Adrenal gland (tissue), 12 donors: ENCODE data around the gene TMEM107. TPM values are rescaled to one million over a fixed set of nuclear protein-coding genes. Genes with fewer than 3 reads are reported as not detected.

Experiments used
- DNase-seq, 7 donors: peaks; one replicate each; pipeline ENCODE4 v3.0.0-alpha.2; 2019 to 2020
- H3K27ac ChIP-seq, 5 donors: fragments of 200-600 bp; sonication (generic) in 4 of 5; 1 replicate in 3 of 5; 2 replicates in 2 of 5; pipeline versions ENCODE4 v1.5.1 to v1.8.0; 2016 to 2020; ENCODE audit warnings: mild to moderate bottlenecking in 1 of 5
- H3K27me3 ChIP-seq: fragments of 200-600 bp; 2 replicates; pipeline ENCODE4 v1.8.0; 2021
- H3K36me3 ChIP-seq, 2 donors: fragments of 200-600 bp; replicated peaks in 1 of 2; 1 replicate in 1 of 2; 2 replicates in 1 of 2; pipeline versions ENCODE4 v1.5.1 to v1.8.0; 2018 to 2022
- H3K4me1 ChIP-seq, 2 donors: fragments of 200-600 bp; replicated peaks in 1 of 2; 1 replicate in 1 of 2; 2 replicates in 1 of 2; pipeline versions ENCODE4 v1.5.1 to v1.8.0; 2018 to 2021
- H3K4me3 ChIP-seq, 4 donors: fragments of 200-600 bp; sonication (generic) in 3 of 4; one replicate each; pipeline ENCODE4 v1.5.1; 2016 to 2018
- H3K9me3 ChIP-seq, 3 donors: fragments of 200-600 bp; sonication (generic) in 1 of 3; replicated peaks in 1 of 3; 1 replicate in 2 of 3; 2 replicates in 1 of 3; pipeline versions ENCODE4 v1.5.1 to v1.8.0; 2016 to 2021
- CTCF ChIP-seq, 6 experiments: fragments of 450-650 bp in 4 of 6; fragments of 200-600 bp in 2 of 6; sonication (generic) in 1 of 6; IDR thresholded peaks; 1 replicate in 5 of 6; 2 replicates in 1 of 6; pipeline versions ENCODE4 v1.5.1 to v1.8.0; 2016 to 2021; ENCODE audit warnings: antibody characterized with exemption in 6 of 6, mild to moderate bottlenecking in 2 of 6, moderate library complexity in 1 of 6
- POLR2A ChIP-seq, 2 donors: fragments of 450-650 bp; IDR thresholded peaks; one replicate each; pipeline ENCODE4 v1.6.1; 2017; ENCODE audit warnings: antibody characterized with exemption in 2 of 2, mild to moderate bottlenecking in 2 of 2, moderate library complexity in 1 of 2
- WGBS, 4 donors: extraction: QIAGEN DNeasy Blood & Tissue Kit in 2 of 4; methylation state at CpG; one replicate each; pipeline versions ENCODE4 v1.1.5 to v1.1.7; 2013 to 2017; 5-methylcytosine and 5-hydroxymethylcytosine counted together
- intact Hi-C, 2 donors: fragments of 100-400 bp; cut with DNase I; formaldehyde crosslinking; loops; one replicate each; pipeline versions ENCODE4 v1.14.1 to v1.15.0; 2022 to 2023
- polyA plus RNA-seq, 3 donors: library from polyadenylated mRNA; stranded (reverse); fragments of 200-250 nt in 2 of 3; fragments of 350-450 nt in 1 of 3; fragmentation: Illumina TruSeq in 1 of 3; extraction: RNeasy Lipid Tissue Mini Kit (QIAGEN cat#74804) in 1 of 3; gene quantifications; one replicate each; pipeline ENCODE4 v1.2.3, GENCODE V29; 2013 to 2014
- total RNA-seq, 9 donors: library from RNA; depleted of rRNA in 4 of 9; stranded (reverse); fragments of >200 nt in 4 of 9; fragments of 120-200 nt in 1 of 9; fragmentation: NEBNext Ultra II Directional in 1 of 9; extraction: Animal tissue kit (Norgen Biotek cat#: 25700) in 1 of 9; gene quantifications; one replicate each; pipeline versions ENCODE4 v1.1.0 to v1.2.4, GENCODE V29; 2013 to 2023
- donor health status: healthy with polysubstance abuse.
- donor health status: Bipolar disorder and iron deficiency.
- donor health status: DM: yes; HTN: yes; CAD: no.
- donor health status: DM: no; HTN: no; CAD: no.
- donor health status: DM: no; HTN: no; CAD: no.
- donor health status: DM: yes; HTN: yes; CAD: no.

Gene TMEM107
- total and polyA plus RNA-seq, 12 donors: 6.2 to 33.6 (median 18.4) TPM

DNA sequence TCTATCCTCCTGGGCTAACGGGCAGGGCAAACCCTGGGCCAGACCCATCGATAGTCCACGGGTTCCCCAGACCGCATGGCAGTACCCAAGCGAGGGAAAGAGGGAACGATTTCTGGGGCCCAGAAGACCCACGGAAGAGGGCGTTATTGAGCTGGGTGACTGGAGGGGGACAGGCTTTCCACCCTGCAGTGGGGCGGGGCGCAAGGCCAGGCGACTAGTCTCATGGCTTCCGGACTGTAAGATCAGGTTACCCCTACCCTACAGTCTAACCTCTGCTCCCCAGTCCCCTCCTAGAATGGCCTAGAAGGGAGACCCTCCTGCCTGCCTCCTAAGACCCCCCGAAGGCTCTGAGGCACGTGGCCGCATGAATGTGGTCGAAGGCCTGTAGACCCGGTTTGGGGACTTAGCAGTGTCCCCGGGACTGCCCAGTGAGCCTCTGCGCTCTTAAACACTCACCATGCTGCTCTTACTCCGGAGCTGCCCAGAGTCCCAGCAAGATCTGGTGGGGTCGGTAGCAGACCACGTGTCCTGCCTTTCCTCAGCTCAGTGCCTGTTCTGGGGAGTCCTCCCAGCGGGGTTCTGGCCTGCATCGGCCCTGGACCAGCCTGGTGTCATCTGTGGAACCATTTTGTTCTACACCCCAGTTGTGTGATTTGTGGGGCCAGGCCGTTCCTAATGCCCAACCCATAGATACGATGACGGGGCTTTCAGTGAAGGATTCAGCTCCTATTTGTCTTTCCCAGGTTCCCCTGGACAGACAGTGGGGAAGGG is 47.4 kb upstream of the TMEM107 start:
- intact Hi-C loops: no loop called here
- 8 to 14% (median 9%) methylated on average over 18 to 27 of the region's 27 CpGs for WGBS, 4 donors
- H3K4me1 ChIP-seq: peaks cover 9 to 19% of the 10 kb centered on the region in 2 donors

GRCh38 chr17:8222630-8223355 is 46.6 kb upstream of the TMEM107 start:
- 0% methylated on average over 24 to 49 of the region's 49 CpGs for WGBS, 4 donors
- intact Hi-C loops: no loop called here
- H3K9me3 ChIP-seq: no peaks in the 10 kb centered on the region

More for the DNA sequence above, 47.4 kb upstream of the TMEM107 start:
- H3K36me3 ChIP-seq: peaks cover 0 to 11% of the 10 kb centered on the region in 2 donors
- H3K9me3 ChIP-seq: no peaks in the 10 kb centered on the region
- H3K4me3 ChIP-seq: peak overlapping the region in 3 of 4 donors; percentile 35 to 78 (median 69)
- peak overlapping the region; percentile 94 to 100 (median 98) for H3K27ac ChIP-seq
- TF ChIP-seq CTCF (IDR thresholded peaks at IDR 0.05) (peak in 2 of 6 experiments; percentile 9 to 15), POLR2A (IDR thresholded peaks at IDR 0.05) (no peak)
- no peaks in the 10 kb centered on the region for H3K27me3 ChIP-seq
- peak; percentile 65 to 81 (median 70) for DNase-seq

DNA sequence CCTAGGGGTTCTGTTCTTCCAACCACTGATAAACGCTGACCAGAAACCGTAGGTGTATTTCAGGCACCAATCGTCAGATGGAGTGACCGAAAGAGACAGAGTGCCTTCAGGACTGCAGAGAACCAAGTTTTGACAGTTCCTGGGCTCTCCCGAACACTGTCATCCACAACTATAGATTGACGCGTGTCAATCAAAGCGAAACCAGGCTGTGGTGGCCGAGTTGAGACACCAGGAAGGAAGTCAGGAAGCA is 46.1 kb upstream of the TMEM107 start:
- intact Hi-C loops: no loop called here
- no peak for DNase-seq

More at GRCh38 chr17:8222630-8223355, 46.6 kb upstream of the TMEM107 start:
- TF ChIP-seq CTCF (IDR thresholded peaks at IDR 0.05) (no peak), POLR2A (IDR thresholded peaks at IDR 0.05) (peak; percentile 11 to 79)
- H3K27me3 ChIP-seq: no peaks in the 10 kb centered on the region
- H3K36me3 ChIP-seq: peaks cover 0 to 4% of the 10 kb centered on the region in 2 donors
- H3K27ac ChIP-seq: peak overlapping the region; percentile 94 to 100 (median 98)
- DNase-seq: peak; percentile 93 to 98 (median 96)
- peak overlapping the region in 3 of 4 donors; percentile 35 to 78 (median 69) for H3K4me3 ChIP-seq
- H3K4me1 ChIP-seq: peaks cover 9 to 19% of the 10 kb centered on the region in 2 donors

More for the DNA sequence above, 46.1 kb upstream of the TMEM107 start:
- TF ChIP-seq POLR2A (IDR thresholded peaks at IDR 0.05): peak in 1 of 2 donors; percentile 2
- TF ChIP-seq CTCF (IDR thresholded peaks at IDR 0.05): no peak
- Histone ChIP-seq H3K36me3 (no peaks in the 10 kb centered on the region), H3K4me1 (peaks cover 9 to 19% of the 10 kb centered on the region in 2 donors), H3K9me3 (no peaks in the 10 kb centered on the region), H3K27ac (peak overlapping the region; percentile 94 to 100 (median 98)), H3K4me3 (peak overlapping the region in 2 of 4 donors; percentile 35 to 78), H3K27me3 (no peaks in the 10 kb centered on the region)
- WGBS, 4 donors: 0 to 2% (median 0%) methylated on average over 6 to 9 of the region's 9 CpGs
